ENCODE results near the gene EREG.

The EREG gene

GRCh38 chr4:74433043-74433442 lies 68.1 kb downstream of the EREG start:
- no peak overlapping the region for H2BK5ac ChIP-seq (ENCODE audit: low read depth, low read length, poor library complexity, severe bottlenecking)
- DNase-seq: no peak
- no peaks in the 10 kb centered on the region for H3K79me1 ChIP-seq (replicated peaks; ENCODE audit: low read length, poor library complexity, severe bottlenecking)
- WGBS: 75% methylated on average over 1 of the region's 2 CpGs
- H3K18ac ChIP-seq (ENCODE audit: low read depth in 1 of 2, low read length in 2 of 2): no peak overlapping the region
- no peak overlapping the region for H2BK120ac ChIP-seq (ENCODE audit: low read depth, low read length)
- no peak overlapping the region for H3K23ac ChIP-seq (ENCODE audit: low read length in 2 of 2)
- H3K9ac ChIP-seq (ENCODE audit: low read length): no peak overlapping the region
- no peak overlapping the region for H3K14ac ChIP-seq (ENCODE audit: low read length in 2 of 2)
- H3K27me3 ChIP-seq (ENCODE audit: control insufficient read depth in 1 of 2, insufficient read depth in 1 of 2, low read length in 2 of 2): no peaks in the 10 kb centered on the region
- no peak overlapping the region for H4K8ac ChIP-seq (ENCODE audit: low read length)
- no peak overlapping the region for H2AK5ac ChIP-seq (ENCODE audit: low read length, severe bottlenecking)
- no peak overlapping the region for H2BK15ac ChIP-seq (ENCODE audit: low read depth, poor library complexity, severe bottlenecking)
- H4K91ac ChIP-seq (ENCODE audit: low read length): no peak overlapping the region
- no peak overlapping the region for H2AFZ ChIP-seq (ENCODE audit: low read depth, low read length)
- H3K4me2 ChIP-seq (ENCODE audit: low read length, poor library complexity, severe bottlenecking): no peak overlapping the region
- no peaks in the 10 kb centered on the region for H3K9me3 ChIP-seq (ENCODE audit: control insufficient read depth, low read length)
- H3K4me1 ChIP-seq (ENCODE audit: control insufficient read depth, insufficient read depth, low read depth, low read length): no peaks in the 10 kb centered on the region
- no peak overlapping the region for H3K27ac ChIP-seq (ENCODE audit: low read length, poor library complexity, severe bottlenecking)
- no peak overlapping the region for H2BK12ac ChIP-seq (ENCODE audit: low read length in 2 of 2)
- no peaks in the 10 kb centered on the region for H3K36me3 ChIP-seq (ENCODE audit: control insufficient read depth in 1 of 2, insufficient read depth in 2 of 2, low read depth in 1 of 2, low read length in 2 of 2)
- H3K4me3 ChIP-seq (ENCODE audit: insufficient read depth in 1 of 2, low read depth in 1 of 2, low read length in 2 of 2): no peak overlapping the region
- no peak overlapping the region for H3K4ac ChIP-seq (ENCODE audit: low read depth in 1 of 2, low read length in 2 of 2)

GRCh38 chr4:74433541-74434172 lies 68.7 kb downstream of the EREG start:
- no peak for DNase-seq
- no peak overlapping the region for H3K18ac ChIP-seq (ENCODE audit: low read depth in 1 of 2, low read length in 2 of 2)
- no peaks in the 10 kb centered on the region for H3K9me3 ChIP-seq (ENCODE audit: control insufficient read depth, low read length)
- 80% methylated on average over 6 of the region's 7 CpGs for WGBS
- H3K14ac ChIP-seq (ENCODE audit: low read length in 2 of 2): no peak overlapping the region
- H3K36me3 ChIP-seq (ENCODE audit: control insufficient read depth in 1 of 2, insufficient read depth in 2 of 2, low read depth in 1 of 2, low read length in 2 of 2): no peaks in the 10 kb centered on the region
- no peak overlapping the region for H4K8ac ChIP-seq (ENCODE audit: low read length)
- H3K4me1 ChIP-seq (ENCODE audit: control insufficient read depth, insufficient read depth, low read depth, low read length): no peaks in the 10 kb centered on the region
- no peaks in the 10 kb centered on the region for H3K79me1 ChIP-seq (replicated peaks; ENCODE audit: low read length, poor library complexity, severe bottlenecking)
- no peak overlapping the region for H3K4ac ChIP-seq (ENCODE audit: low read depth in 1 of 2, low read length in 2 of 2)
- H2BK5ac ChIP-seq (ENCODE audit: low read depth, low read length, poor library complexity, severe bottlenecking): no peak overlapping the region
- H3K4me2 ChIP-seq (ENCODE audit: low read length, poor library complexity, severe bottlenecking): no peak overlapping the region
- H3K9ac ChIP-seq (ENCODE audit: low read length): no peak overlapping the region
- H2AK5ac ChIP-seq (ENCODE audit: low read length, severe bottlenecking): no peak overlapping the region
- no peak overlapping the region for H3K4me3 ChIP-seq (ENCODE audit: insufficient read depth in 1 of 2, low read depth in 1 of 2, low read length in 2 of 2)
- H4K91ac ChIP-seq (ENCODE audit: low read length): no peak overlapping the region
- no peak overlapping the region for H2BK12ac ChIP-seq (ENCODE audit: low read length in 2 of 2)
- H3K23ac ChIP-seq (ENCODE audit: low read length in 2 of 2): no peak overlapping the region
- H2AFZ ChIP-seq (ENCODE audit: low read depth, low read length): no peak overlapping the region
- no peak overlapping the region for H2BK15ac ChIP-seq (ENCODE audit: low read depth, poor library complexity, severe bottlenecking)
- no peaks in the 10 kb centered on the region for H3K27me3 ChIP-seq (ENCODE audit: control insufficient read depth in 1 of 2, insufficient read depth in 1 of 2, low read length in 2 of 2)
- no peak overlapping the region for H2BK120ac ChIP-seq (ENCODE audit: low read depth, low read length)
- no peak overlapping the region for H3K27ac ChIP-seq (ENCODE audit: low read length, poor library complexity, severe bottlenecking)

GRCh38 chr4:74435296-74435695 lies 70.4 kb downstream of the EREG start:
- Histone ChIP-seq H3K4me2 (ENCODE audit: low read length, poor library complexity, severe bottlenecking) (no peak overlapping the region), H3K79me1 (replicated peaks; ENCODE audit: low read length, poor library complexity, severe bottlenecking) (no peaks in the 10 kb centered on the region), H3K14ac (ENCODE audit: low read length in 2 of 2) (no peak overlapping the region), H2BK5ac (ENCODE audit: low read depth, low read length, poor library complexity, severe bottlenecking) (no peak overlapping the region), H3K9ac (ENCODE audit: low read length) (no peak overlapping the region), H4K8ac (ENCODE audit: low read length) (no peak overlapping the region), H2BK120ac (ENCODE audit: low read depth, low read length) (no peak overlapping the region), H3K4ac (ENCODE audit: low read depth in 1 of 2, low read length in 2 of 2) (no peak overlapping the region), H2AK5ac (ENCODE audit: low read length, severe bottlenecking) (no peak overlapping the region), H3K36me3 (ENCODE audit: control insufficient read depth in 1 of 2, insufficient read depth in 2 of 2, low read depth in 1 of 2, low read length in 2 of 2) (no peaks in the 10 kb centered on the region), H3K9me3 (ENCODE audit: control insufficient read depth, low read length) (no peaks in the 10 kb centered on the region), H4K91ac (ENCODE audit: low read length) (no peak overlapping the region), H3K27me3 (ENCODE audit: control insufficient read depth in 1 of 2, insufficient read depth in 1 of 2, low read length in 2 of 2) (no peaks in the 10 kb centered on the region), H3K4me3 (ENCODE audit: insufficient read depth in 1 of 2, low read depth in 1 of 2, low read length in 2 of 2) (no peak overlapping the region), H2BK15ac (ENCODE audit: low read depth, poor library complexity, severe bottlenecking) (no peak overlapping the region), H3K23ac (ENCODE audit: low read length in 2 of 2) (no peak overlapping the region), H3K4me1 (ENCODE audit: control insufficient read depth, insufficient read depth, low read depth, low read length) (no peaks in the 10 kb centered on the region), H3K18ac (ENCODE audit: low read depth in 1 of 2, low read length in 2 of 2) (no peak overlapping the region), H2BK12ac (ENCODE audit: low read length in 2 of 2) (no peak overlapping the region), H2AFZ (ENCODE audit: low read depth, low read length) (no peak overlapping the region), H3K27ac (ENCODE audit: low read length, poor library complexity, severe bottlenecking) (no peak overlapping the region)
- no CpG with 5 or more reads among the region's 1 CpG for WGBS
- no peak for DNase-seq

GRCh38 chr4:74437866-74438265 lies 72.9 kb downstream of the EREG start:
- Histone ChIP-seq H3K23ac (ENCODE audit: low read length in 2 of 2) (no peak overlapping the region), H2AFZ (ENCODE audit: low read depth, low read length) (no peak overlapping the region), H2AK5ac (ENCODE audit: low read length, severe bottlenecking) (no peak overlapping the region), H4K8ac (ENCODE audit: low read length) (no peak overlapping the region), H2BK12ac (ENCODE audit: low read length in 2 of 2) (no peak overlapping the region), H3K18ac (ENCODE audit: low read depth in 1 of 2, low read length in 2 of 2) (no peak overlapping the region), H3K14ac (ENCODE audit: low read length in 2 of 2) (no peak overlapping the region), H4K91ac (ENCODE audit: low read length) (no peak overlapping the region), H3K4me1 (ENCODE audit: control insufficient read depth, insufficient read depth, low read depth, low read length) (no peaks in the 10 kb centered on the region), H3K27me3 (ENCODE audit: control insufficient read depth in 1 of 2, insufficient read depth in 1 of 2, low read length in 2 of 2) (no peaks in the 10 kb centered on the region), H3K4me2 (ENCODE audit: low read length, poor library complexity, severe bottlenecking) (no peak overlapping the region), H3K4me3 (ENCODE audit: insufficient read depth in 1 of 2, low read depth in 1 of 2, low read length in 2 of 2) (no peak overlapping the region), H2BK120ac (ENCODE audit: low read depth, low read length) (no peak overlapping the region), H3K36me3 (ENCODE audit: control insufficient read depth in 1 of 2, insufficient read depth in 2 of 2, low read depth in 1 of 2, low read length in 2 of 2) (no peaks in the 10 kb centered on the region), H3K9me3 (ENCODE audit: control insufficient read depth, low read length) (no peaks in the 10 kb centered on the region), H3K79me1 (replicated peaks; ENCODE audit: low read length, poor library complexity, severe bottlenecking) (no peaks in the 10 kb centered on the region), H3K27ac (ENCODE audit: low read length, poor library complexity, severe bottlenecking) (no peak overlapping the region), H2BK5ac (ENCODE audit: low read depth, low read length, poor library complexity, severe bottlenecking) (no peak overlapping the region), H3K4ac (ENCODE audit: low read depth in 1 of 2, low read length in 2 of 2) (no peak overlapping the region), H2BK15ac (ENCODE audit: low read depth, poor library complexity, severe bottlenecking) (no peak overlapping the region), H3K9ac (ENCODE audit: low read length) (no peak overlapping the region)
- DNase-seq: no peak
- 91% methylated on average over 3 of the region's 3 CpGs for WGBS
